Measurements from ENCODE around the gene KCNQ1. TPM values are rescaled to one million over a fixed set of nuclear protein-coding genes. Genes with fewer than 3 reads are reported as not detected.

KCNQ1 gene
- total and polyA plus RNA-seq, 9 of the 15 experiments (the other 6 are each of a cell fraction or from before 2014, with no cell fraction given): 0.44 TPM; not detected in 8

DNA sequence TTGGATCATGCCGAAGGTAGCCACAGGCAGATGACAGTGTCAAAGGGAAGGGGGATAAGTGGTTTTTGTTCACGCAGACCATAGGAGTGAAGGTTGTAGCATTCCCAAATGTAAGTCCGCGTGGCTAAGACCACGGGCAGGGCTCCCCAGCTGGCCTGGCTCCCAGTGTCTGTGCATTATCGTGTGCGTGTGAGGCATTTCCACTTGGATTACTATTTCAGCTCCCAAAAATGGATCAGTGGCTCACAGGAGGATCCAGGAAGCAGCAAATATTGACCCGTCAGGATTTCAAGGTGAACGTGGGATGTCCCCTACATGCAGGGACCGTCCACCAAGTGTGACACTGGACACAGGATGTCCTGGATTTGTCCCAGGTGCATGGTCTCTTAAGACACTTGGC, 430.2 kb downstream of the KCNQ1 start:
- Histone ChIP-seq H3K79me2 (ENCODE audit: control insufficient read depth, insufficient read depth, low read length) (no peaks in the 10 kb centered on the region), H2AFZ (ENCODE audit: low read depth, low read length) (no peak overlapping the region), H3K27ac (ENCODE audit: extremely low read depth, low read depth, low read length) (no peak overlapping the region), H4K20me1 (replicated peaks; ENCODE audit: control insufficient read depth, insufficient read depth, low read length) (no peaks in the 10 kb centered on the region), H3K36me3 (ENCODE audit: control insufficient read depth, insufficient read depth, low read length) (no peaks in the 10 kb centered on the region), H3K27me3 (ENCODE audit: control insufficient read depth in 2 of 2, insufficient read depth in 2 of 2, low read length in 2 of 2) (peaks cover 0 to 7% of the 10 kb centered on the region in 2 experiments; a peak in 1 of 5 replicates), H3K9ac (ENCODE audit: insufficient read depth in 1 of 2, low read depth in 2 of 2, low read length in 2 of 2) (no peak overlapping the region), H3K4me3 (no peak overlapping the region), H3K4me1 (replicated peaks in 1 of 2; ENCODE audit: control insufficient read depth in 2 of 2, insufficient read depth in 2 of 2, low read length in 2 of 2) (peaks cover 0 to 15% of the 10 kb centered on the region in 2 experiments; a peak in 1 of 5 replicates), H3K9me1 (ENCODE audit: control insufficient read depth, insufficient read depth, low read length) (no peaks in the 10 kb centered on the region), H3K9me3 (replicated peaks; ENCODE audit: control insufficient read depth, insufficient read depth, low read depth, low read length) (peaks cover 6% of the 10 kb centered on the region), H3K4me2 (ENCODE audit: insufficient read depth, low read length) (no peak overlapping the region)
- ChIA-PET CTCF (ENCODE audit: low intra/inter-chr PET ratio) (no interaction called here), POLR2A (interaction anchor here (0.6 to 0.7 kb wide), 2 partner anchors 291 to 598 kb away, joined by 3 to 4 read pairs; no protein-coding TSS in a partner anchor)
- in situ Hi-C loops (cut with MboI) (no loop called here), intact Hi-C loops (cut with micrococcal nuclease) (no loop called here)
- WGBS (ENCODE audit: insufficient coverage, low coverage, missing lambda C conversion rate): 44% methylated on average over 10 of the region's 10 CpGs
- TF ChIP-seq, protein P1, sequence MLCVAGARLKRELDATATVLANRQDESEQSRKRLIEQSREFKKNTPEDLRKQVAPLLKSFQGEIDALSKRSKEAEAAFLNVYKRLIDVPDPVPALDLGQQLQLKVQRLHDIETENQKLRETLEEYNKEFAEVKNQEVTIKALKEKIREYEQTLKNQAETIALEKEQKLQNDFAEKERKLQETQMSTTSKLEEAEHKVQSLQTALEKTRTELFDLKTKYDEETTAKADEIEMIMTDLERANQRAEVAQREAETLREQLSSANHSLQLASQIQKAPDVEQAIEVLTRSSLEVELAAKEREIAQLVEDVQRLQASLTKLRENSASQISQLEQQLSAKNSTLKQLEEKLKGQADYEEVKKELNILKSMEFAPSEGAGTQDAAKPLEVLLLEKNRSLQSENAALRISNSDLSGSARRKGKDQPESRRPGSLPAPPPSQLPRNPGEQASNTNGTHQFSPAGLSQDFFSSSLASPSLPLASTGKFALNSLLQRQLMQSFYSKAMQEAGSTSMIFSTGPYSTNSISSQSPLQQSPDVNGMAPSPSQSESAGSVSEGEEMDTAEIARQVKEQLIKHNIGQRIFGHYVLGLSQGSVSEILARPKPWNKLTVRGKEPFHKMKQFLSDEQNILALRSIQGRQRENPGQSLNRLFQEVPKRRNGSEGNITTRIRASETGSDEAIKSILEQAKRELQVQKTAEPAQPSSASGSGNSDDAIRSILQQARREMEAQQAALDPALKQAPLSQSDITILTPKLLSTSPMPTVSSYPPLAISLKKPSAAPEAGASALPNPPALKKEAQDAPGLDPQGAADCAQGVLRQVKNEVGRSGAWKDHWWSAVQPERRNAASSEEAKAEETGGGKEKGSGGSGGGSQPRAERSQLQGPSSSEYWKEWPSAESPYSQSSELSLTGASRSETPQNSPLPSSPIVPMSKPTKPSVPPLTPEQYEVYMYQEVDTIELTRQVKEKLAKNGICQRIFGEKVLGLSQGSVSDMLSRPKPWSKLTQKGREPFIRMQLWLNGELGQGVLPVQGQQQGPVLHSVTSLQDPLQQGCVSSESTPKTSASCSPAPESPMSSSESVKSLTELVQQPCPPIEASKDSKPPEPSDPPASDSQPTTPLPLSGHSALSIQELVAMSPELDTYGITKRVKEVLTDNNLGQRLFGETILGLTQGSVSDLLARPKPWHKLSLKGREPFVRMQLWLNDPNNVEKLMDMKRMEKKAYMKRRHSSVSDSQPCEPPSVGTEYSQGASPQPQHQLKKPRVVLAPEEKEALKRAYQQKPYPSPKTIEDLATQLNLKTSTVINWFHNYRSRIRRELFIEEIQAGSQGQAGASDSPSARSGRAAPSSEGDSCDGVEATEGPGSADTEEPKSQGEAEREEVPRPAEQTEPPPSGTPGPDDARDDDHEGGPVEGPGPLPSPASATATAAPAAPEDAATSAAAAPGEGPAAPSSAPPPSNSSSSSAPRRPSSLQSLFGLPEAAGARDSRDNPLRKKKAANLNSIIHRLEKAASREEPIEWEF (CRISPR knock-in tag; IDR thresholded peaks at IDR 0.05): no peak
- TF ChIP-seq, protein P2, sequence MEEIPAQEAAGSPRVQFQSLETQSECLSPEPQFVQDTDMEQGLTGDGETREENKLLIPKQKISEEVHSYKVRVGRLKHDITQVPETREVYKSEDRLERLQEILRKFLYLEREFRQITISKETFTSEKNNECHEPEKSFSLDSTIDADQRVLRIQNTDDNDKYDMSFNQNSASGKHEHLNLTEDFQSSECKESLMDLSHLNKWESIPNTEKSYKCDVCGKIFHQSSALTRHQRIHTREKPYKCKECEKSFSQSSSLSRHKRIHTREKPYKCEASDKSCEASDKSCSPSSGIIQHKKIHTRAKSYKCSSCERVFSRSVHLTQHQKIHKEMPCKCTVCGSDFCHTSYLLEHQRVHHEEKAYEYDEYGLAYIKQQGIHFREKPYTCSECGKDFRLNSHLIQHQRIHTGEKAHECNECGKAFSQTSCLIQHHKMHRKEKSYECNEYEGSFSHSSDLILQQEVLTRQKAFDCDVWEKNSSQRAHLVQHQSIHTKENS (CRISPR knock-in tag; IDR thresholded peaks at IDR 0.05): no peak
- TF ChIP-seq NFIC (IDR thresholded peaks at IDR 0.05): 0 out of 2 replicates have a peak, but pooled peaks have one; percentile 10
- BruUV-seq (replicated peaks): no TSS peak
- peak; percentile 43; the same call in 1 of the 3 replicates for ATAC-seq
- DNase-seq (ENCODE audit: extremely low read depth in 1 of 4, low spot score in 3 of 4): no peak
- no peak for FAIRE-seq
